Stimulated activated CD4-positive, alpha-beta T cell treated with anti-CD3 and anti-CD28 coated beads, Interleukin-2, amount 100 ng/mL, for 24 hours (primary cell): Measurements from ENCODE around the gene GALR1.
"Not testable (repeated sequence)": the region's sequence is repeated elsewhere in the genome, so short reads cannot be mapped to it uniquely, and the experiment has no call there.

Experiments used
- DNase-seq, 2 donors: peaks; one replicate each; pipeline ENCODE4 v3.0.0-alpha.2; 2020

Gene GALR1

DNA sequence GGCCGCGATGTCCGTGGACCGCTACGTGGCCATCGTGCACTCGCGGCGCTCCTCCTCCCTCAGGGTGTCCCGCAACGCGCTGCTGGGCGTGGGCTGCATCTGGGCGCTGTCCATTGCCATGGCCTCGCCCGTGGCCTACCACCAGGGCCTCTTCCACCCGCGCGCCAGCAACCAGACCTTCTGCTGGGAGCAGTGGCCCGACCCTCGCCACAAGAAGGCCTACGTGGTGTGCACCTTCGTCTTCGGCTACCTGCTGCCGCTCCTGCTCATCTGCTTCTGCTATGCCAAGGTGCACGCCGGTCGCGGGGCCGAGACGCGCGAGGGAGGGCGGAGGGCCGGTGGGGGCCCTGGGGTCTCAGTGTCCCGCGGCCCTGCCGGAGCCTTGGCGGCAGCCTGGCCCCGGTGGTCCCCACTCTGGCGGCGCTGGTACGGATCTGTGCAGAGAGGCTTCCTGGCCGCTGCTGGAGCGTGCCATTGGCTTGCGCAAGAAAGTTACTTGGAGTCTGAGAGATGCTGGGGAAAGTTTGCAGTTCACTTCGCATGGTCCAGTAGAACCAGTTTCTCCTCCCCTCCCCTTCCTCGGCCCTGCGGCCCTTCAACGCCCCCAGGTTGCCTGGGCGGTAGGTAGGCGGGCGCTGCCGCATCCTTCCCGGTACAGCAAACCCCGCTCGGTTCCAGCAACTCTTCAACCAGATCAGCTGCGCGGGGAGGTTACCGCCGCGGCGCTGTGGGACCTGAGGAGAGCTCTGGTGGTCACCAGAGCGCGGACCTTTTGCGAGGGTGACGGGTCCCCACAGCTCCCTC lies 1.5 kb downstream of the GALR1 start:
- no peak for DNase-seq

DNA sequence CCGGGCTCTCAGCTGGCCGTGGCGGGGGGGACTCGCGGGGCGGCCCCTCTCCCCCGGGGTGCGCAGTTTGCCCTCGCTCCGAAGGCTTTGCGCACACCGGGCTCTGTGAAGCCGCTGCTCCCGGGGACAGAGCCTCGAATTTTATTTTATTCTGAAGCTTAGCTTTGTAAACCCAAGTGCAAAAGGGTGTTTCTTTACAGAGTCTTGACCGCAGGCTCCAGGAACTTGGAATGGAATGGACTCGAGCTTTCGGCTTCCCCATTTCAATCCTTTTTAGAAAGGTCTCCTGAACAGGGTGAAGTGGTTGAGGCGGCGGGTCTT lies 2.0 kb downstream of the GALR1 start:
- DNase-seq, result no peak

DNA sequence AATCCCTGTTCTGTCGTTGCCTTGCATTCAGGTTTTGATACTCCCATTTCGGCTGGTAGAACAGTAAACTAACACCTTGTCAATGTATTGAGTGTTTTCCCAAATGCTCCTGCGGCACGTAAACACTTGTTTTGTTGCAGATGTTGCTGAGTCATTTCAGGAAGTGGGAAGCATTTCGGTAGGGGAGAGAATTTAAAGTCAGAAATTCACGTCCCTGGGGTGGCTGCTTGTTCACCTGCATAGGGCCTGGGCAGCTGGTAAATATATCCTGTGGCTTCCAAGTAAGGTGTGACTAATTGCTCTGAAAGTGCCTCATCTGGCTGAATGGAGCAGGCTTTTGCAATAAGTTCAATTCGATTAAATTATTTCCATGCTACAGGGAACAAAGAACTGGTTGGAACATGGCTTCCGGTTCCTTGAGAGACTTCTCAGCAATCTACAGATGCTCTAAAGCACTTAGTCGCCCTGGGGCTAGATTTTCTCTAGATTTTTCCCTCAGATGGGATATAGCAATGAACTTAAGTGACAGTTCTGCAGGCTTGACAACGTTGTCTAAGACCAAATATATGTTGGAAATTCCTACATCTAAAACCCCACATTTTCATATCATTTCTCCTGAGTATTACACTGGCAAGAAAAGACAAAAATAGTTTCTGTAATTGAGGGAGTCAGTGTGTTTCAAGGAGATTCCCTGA lies 5.2 kb downstream of the GALR1 start:
- no peak for DNase-seq

DNA sequence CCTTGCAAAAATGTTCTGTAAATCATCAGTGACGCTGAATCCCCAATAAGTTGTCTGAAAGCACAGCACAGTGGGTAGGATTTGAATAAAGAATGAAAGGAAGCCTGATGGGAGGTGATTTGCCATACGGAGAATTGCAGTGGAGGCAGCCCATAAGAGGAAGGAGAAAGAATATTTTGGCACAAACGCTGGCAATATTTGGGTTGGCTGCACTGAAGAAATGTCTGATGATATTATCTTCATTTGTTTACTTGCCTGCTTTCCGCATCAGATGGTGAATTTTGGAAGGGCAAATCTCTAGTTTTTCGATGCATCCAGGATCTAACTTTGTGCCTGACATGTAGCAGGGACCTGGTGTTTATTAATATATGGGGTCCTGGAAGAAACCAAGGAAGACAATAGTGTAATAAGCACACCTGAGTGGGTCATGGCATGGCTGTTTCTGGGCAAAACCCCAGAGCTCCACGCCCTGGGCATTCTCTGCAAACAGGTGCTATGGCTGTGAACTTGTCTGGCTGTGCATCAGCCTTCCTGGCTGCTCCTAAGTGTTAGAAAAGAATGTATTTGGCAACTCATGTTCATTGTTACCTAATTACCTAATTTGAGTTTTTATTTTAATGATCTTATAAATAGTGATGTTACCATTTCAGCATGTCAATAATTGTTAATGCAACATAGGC lies 5.9 kb downstream of the GALR1 start:
- no peak for DNase-seq

DNA sequence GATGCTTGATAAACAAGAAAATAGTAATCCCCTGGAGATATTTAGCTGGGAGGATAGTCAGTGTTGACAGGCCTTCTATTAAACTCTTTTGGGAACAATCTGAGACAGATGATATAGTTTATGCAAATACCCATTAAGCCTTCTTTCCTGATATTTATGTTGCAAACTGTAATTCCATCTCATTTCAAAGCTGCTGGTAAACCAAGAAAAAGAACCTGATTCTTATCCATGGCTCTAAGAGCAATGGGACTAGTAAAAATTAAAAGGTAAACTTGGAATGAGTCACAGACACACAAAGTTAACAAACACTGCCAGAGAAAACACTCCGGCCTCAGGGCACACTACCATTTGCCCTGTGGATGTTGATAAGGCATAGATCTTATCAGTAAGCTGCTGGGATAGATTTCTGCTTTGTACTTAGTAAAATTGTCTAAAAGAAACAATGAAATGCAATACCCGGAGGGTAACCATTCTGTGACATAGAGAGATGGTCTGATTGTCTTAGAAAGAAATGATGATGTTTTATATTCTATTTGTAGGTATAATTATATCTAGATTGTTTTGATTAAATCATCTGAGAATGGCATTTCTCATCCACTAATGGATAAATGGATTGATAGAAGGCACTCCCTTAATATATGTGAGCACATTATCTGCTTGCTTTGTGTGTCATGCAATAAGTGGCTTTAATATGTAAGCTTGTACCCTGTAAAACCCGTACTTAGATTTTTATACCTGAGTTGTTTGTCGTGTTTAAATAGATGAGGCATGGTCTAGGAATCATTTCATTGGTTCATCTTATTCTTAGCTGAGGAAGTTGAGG lies 13.2 kb downstream of the GALR1 start:
- no peak for DNase-seq

DNA sequence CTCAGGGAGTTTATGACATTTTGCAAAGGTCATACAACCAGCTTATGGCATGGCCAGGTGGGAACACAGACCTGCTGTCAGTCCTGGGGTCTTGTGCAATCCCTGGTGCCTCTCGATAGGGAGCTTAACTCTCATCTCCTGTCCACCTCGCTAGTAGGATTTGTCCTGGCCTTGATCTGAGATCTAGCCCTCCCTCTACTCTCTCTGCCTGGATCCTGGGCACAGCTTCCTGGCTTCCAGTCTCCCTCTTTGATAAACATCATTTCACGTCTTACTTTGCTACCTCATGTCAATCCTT lies 13.8 kb downstream of the GALR1 start:
- no peak for DNase-seq

DNA sequence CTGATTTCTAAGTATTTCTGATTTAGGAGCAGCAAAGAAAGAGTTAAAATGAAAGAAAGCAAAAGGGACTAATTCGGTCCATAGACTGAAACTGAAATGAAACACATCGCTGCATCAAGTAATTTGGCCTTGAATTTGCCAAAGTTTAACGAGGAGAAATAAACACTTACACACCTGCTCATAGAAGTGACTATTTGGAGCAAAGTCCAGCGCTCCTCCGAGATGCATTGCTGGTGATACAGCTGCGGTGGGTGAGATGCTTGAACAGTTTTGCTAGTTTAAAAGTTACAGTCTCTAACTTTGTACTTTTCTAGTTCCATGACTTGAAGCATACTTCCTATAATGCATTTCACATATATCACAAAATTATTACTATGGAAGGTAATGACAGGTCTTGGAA lies 18.3 kb downstream of the GALR1 start:
- DNase-seq, result no peak

DNA sequence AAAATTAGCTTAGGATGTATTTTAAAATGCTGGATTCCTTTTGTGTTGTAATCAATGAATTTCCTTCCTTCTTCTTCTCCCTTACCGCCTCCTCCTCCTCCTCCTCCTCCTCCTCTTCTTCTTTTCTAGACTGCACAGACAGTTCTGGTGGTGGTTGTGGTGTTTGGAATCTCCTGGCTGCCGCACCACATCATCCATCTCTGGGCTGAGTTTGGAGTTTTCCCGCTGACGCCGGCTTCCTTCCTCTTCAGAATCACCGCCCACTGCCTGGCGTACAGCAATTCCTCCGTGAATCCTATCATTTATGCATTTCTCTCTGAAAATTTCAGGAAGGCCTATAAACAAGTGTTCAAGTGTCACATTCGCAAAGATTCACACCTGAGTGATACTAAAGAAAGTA lies 18.8 kb downstream of the GALR1 start:
- DNase-seq, result no peak

DNA sequence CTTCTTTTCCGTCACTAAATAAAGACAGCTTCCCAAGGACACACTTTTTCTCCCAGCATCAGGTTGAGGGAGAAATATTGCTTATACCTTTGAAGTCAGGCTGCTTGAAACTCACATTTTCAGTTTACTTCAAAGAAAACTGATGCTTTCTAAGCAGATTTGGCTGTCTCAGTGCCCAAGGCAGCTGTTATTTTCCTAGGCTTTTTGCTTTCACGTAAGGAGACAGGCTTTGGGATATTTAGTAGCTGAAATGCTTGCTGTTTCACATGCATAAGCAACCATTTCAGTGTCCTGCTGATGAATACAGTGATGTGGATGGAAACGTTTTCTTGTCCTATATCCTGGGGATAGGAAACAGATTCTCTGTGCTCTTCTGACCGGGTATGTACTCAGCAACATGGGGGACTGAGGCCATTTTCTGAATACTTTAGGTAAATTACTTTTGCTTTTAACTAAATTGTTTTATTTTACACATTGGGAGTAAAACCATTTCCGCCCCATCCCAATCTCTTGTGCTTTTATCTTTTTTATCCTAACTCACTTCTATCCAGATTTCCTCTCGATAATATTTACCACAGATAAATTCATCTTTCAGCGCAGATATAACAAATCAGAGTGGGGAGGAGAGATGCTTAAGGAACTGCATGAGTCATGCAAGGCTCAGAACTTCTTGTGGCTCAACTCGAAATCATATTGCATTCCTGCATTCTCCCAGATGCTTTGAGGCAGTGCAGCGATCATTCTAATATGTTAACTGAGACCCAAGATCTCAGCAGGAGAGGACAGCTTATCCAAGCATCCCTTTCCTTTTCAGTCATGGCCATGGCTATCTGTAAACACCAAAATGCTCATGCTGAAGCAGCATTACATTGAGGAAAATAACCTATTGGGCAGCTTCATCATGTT lies 22.2 kb downstream of the GALR1 start:
- DNase-seq, result no peak

DNA sequence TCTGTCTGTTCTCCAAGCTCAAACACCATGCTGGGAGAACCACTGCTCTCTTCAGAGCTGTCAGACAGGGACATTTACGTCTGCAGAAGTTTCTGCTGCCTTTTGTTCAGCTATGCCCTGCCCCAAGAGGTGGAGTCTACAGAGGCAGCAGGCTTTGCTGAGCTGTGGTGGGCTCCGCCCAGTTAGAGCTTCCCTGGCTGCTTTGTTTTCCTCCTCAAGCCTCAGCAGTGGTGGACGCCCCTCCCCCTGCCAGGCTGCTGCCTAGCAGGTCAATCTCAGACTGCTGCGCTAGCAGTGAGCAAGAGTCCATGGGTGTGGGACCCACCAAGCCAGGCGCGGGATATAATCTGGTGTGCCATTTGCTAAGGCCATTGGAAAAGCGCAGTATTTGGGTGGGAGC lies 41.2 kb downstream of the GALR1 start:
- not testable (repeated sequence) for DNase-seq

DNA sequence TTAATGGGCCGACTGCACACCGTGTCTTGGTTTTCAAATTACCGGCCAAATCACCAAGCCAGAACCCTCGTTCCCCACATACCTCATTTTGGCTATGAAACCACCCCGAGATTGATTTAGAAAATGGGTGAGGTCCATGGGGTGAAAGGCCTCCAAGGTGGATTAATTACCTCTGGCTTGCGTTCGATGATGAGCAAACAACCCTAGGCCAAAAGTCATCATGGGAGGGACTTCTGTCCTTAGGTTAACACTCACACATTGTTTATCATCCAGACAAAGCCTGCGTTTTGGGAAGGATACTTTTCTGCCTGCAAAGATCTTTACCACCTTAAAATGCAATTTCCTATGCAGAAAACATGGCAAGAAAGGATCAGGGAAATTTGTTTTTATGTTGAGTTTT lies 48.5 kb downstream of the GALR1 start:
- no peak for DNase-seq

DNA sequence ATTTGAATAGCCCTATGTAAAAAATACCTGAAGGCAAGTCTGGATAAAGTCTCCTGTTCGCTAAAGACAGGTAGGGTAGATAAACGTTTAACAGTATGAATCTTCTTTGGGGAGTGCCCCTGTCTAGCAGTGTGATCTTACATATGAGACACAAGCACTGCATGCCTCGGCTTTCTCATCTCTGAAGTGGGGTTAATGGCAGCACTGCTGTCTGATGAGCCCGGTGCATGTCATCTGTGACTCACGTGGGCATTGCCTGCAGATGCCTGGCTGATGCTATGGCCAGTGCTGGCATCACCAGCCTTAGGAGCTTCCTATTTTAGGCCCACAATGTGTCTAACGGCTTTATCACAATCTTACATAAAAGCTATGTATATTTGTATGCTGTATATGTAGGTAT lies 50.1 kb downstream of the GALR1 start:
- DNase-seq, result no peak

DNA sequence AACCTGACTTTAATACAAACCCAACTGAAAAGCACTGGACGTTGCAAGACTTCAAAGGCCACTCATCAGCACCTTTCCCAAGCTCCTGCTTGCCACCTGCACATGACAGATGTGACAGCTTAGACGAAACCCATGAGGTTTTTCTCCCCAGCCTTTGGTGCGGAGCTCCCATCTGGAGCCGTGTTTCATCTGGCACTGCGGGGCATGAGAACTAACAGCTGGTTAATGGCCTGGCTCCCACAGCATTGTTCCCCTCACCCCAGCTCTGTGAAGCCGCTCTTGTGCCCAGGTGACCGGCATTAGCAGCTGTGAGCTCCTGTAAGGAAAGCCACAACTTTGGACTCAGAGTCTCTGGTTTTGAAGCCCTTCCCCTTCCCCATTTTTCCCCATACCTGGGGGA lies 50.9 kb downstream of the GALR1 start:
- DNase-seq, result no peak

DNA sequence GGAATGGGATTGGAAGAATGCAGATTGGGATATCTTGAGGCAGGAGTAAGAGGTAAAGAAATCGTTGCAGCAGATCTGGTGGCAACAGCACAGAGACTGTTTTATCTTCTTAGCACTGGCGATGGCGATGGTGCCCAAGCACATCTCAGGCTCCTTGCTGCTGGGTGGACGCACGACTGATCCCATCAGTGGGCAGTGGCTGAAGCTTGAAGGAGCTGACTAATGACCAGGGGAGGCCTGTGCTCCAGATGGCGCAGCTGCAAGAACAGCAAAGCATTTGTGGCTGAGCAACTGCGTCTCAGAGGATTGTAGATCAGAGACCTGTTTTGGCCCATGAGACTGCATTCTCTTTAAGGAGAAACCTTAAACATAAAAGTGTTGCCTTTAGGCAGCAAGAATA lies 54.6 kb downstream of the GALR1 start:
- DNase-seq, result no peak

DNA sequence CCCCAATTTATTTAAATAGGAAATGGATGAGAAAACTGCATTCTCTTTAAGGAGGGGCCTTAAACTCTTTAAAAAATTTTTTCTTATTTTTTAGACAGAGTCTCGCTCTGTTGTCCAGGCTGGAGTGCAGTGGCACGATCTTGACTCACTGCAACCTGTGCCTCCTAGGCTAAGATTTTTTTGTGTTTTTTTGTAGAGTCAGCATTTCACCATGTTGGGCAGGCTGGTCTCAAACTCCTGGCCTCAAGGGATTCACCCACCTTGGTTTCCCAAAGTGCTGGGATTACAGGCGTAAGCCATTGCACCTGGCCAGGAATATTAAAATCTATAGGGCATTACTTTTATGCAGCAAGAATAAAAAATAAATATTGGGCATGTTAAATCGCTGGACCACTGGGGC lies 56.0 kb downstream of the GALR1 start:
- no peak for DNase-seq

DNA sequence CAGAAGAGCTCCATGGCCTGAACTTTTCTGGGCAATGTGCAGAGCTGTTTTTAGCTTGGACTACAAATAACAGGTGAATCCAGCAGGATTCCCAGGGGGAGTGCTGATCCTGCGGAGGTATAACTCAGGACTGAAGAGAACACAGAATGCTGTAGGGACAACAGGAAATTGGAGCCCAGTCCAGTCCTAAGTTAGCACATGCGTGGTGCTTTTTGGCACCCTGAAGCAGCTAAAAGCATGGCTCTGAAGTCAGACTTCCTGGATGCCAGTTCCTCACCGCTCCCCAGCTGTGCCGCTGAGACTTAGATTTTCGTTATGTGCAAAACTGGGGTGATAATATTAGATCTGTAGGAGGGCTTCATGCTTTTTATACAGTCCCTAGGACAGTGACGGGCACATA lies 58.6 kb downstream of the GALR1 start:
- DNase-seq, result no peak

DNA sequence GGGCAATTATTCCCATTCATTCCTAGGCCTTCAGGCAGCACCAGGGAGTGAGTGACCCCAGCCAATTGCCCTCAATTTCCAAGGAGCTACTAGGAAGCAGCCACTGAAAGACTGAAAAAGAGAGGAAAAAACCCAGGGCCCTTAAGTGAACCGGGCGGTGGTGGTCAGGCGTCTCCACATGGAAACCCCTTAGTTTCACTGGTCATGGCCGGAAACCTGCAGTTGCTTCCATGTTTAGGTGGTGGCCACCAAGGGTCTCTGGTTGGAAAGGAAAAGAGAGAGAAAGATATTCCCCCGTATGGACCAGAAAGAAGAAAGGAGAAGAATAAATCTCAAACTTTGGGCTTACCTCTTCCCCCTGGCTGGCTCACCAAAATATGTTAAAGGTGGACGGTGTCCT lies 64.9 kb downstream of the GALR1 start:
- no peak for DNase-seq

DNA sequence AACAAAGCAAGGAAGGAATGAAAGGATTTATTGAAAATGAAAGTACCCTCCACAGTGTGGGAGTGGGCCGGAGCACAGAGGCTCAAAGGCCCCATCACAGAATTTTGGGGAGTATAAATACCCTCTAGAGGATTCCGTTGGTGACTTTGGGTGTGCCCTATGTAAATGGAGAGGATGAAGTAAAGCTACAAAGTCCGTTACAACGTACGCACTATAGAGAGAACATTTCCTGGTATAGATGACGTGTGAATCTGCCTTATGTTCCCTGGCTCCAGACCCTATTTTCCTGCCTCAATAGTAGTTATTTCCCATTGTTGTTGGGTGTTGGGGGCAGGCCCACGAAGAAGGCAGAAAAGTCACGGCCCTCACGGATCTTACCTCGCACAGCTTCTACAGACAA lies 65.3 kb downstream of the GALR1 start:
- DNase-seq, result no peak

DNA sequence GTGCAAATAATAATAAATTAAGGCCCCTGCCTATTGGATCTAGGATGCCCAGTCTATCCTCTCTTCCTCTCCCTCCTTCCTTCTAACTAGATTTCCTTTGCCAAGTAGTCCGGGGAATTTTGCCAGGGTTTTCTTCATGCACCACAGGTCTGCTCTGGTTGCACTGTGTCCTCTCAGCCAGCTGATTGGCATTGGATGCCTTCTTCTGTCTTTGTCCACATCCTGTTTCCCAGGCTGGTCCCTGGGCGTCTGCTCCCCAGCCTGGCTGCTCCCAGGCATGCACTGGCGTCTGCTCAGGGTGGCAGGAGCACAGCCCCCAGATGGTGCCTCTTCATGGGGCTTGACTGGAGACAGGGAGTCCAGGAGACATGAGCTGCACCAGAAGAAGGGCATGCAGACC lies 66.4 kb downstream of the GALR1 start:
- no peak for DNase-seq

DNA sequence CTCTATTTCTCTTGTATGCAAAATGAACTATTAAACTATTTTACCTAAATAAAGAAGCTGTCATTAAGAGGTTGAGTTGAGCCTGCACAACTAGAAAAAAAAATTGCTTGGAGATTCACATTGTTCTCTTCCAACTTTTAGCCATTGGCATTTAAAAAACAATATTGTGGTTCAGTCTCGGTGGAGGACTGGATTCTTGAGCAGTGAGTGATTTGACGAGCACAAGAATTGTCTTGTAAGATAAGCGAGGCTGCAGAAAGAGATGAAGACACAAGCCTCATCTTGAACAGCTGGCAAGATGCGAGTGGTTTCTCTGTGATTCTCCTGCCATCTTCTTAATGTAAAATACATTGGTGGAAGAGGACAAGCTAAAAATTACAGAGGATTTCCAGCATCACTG lies 67.0 kb downstream of the GALR1 start:
- no peak for DNase-seq

DNA sequence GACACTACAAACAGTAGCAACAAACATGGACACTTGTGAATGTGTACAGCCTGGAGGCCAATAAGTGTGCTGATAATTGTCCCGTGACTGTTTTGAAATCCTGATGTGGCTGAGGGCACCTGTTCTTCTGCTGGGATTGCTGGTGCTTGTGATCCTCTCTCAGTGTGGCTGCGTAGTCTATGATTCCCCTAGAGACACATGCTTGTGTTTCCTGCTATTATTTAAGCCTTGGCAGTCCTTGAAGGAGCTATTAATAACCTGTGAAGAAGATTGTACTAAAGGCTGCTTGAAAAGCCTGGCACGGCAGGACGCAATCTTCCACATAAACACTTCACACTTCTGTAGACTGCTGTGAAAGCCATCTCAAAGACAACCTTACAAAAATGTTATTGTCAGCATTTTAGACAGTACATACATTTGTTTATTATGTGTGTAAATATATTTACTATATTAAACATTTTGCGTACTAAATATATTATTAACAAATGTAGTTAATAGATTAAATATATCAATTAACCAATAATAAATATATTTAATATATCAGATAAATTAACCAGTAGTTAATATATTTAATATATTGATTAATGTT lies 71.4 kb downstream of the GALR1 start:
- DNase-seq, result no peak
